Ascending aorta (tissue), 2 donors: Measurements from ENCODE around the gene DNAJC5. TPM values are rescaled to one million over a fixed set of nuclear protein-coding genes. Genes with fewer than 3 reads are reported as not detected.

Source experiments
- DNase-seq, 2 donors: peaks; one replicate each; pipeline ENCODE4 v3.0.0-alpha.2; 2019; ENCODE audit warnings: low spot score in 2 of 2
- H3K27ac ChIP-seq, 2 donors: fragments of 200-600 bp; sonication (generic); one replicate each; pipeline ENCODE4 v1.5.1; 2016 to 2017; ENCODE audit warnings: mild to moderate bottlenecking in 1 of 2
- H3K27me3 ChIP-seq: fragments of 200-600 bp; sonication (generic); one replicate; pipeline ENCODE4 v1.5.1; 2017
- H3K36me3 ChIP-seq, 2 donors: fragments of 200-600 bp; sonication (generic); one replicate each; pipeline ENCODE4 v1.5.1; 2016
- H3K4me1 ChIP-seq, 2 donors: fragments of 200-600 bp; sonication (generic); one replicate each; pipeline ENCODE4 v1.5.1; 2016 to 2017; ENCODE audit warnings: mild to moderate bottlenecking in 1 of 2
- H3K4me3 ChIP-seq, 2 donors: fragments of 200-600 bp; sonication (generic); one replicate each; pipeline ENCODE4 v1.5.1; 2016 to 2017; ENCODE audit warnings: mild to moderate bottlenecking in 1 of 2
- H3K9me3 ChIP-seq, 2 donors: fragments of 200-600 bp; sonication (generic); one replicate each; pipeline ENCODE4 v1.5.1; 2016
- CTCF ChIP-seq, 3 experiments: fragments of 200-600 bp in 2 of 3; fragments of 450-650 bp in 1 of 3; sonication (generic) in 2 of 3; IDR thresholded peaks; one replicate each; pipeline ENCODE4 v1.5.1; 2016 to 2019; ENCODE audit warnings: antibody characterized with exemption in 3 of 3, mild to moderate bottlenecking in 1 of 3, moderate library complexity in 1 of 3
- intact Hi-C: fragments of 100-400 bp; cut with DNase I; formaldehyde crosslinking; loops from one replicate; pipeline ENCODE4 v1.15.1; 2023
- total RNA-seq: library from RNA; depleted of rRNA; stranded (reverse); fragments of >200 nt; gene quantifications from one replicate; pipeline ENCODE4 v1.1.0, GENCODE V29; 2016

Gene DNAJC5
- total RNA-seq, 1 donor from 2014 or later = 42.9 TPM

- H3K36me3 ChIP-seq = no peaks in the 10 kb centered on the region
- intact Hi-C loops = loop anchor here (10.0 kb wide), 1 partner anchor 763 kb away; the partner anchor contains the start of gene YTHDF1
- peak overlapping the region in 1 of 2 donors; percentile 1 for H3K27ac ChIP-seq
- H3K27me3 ChIP-seq = no peaks in the 10 kb centered on the region
- H3K9me3 ChIP-seq = no peaks in the 10 kb centered on the region
- no peak for TF ChIP-seq CTCF (IDR thresholded peaks at IDR 0.05)
- H3K4me1 ChIP-seq = peaks cover 18 to 28% of the 10 kb centered on the region in 2 donors
- no peak overlapping the region for H3K4me3 ChIP-seq
- DNase-seq = no peak
These were observed 82.9 kb downstream of the DNAJC5 start for GRCh38 chr20:63977739-63978276.

GRCh38 chr20:63978319-63979228, 83.6 kb downstream of the DNAJC5 start:
- peaks cover 0 to 4% of the 10 kb centered on the region in 2 donors for H3K36me3 ChIP-seq
- H3K27me3 ChIP-seq = no peaks in the 10 kb centered on the region
- H3K27ac ChIP-seq = peak overlapping the region in 1 of 2 donors; percentile 1
- TF ChIP-seq CTCF (IDR thresholded peaks at IDR 0.05) = no peak
- H3K9me3 ChIP-seq = no peaks in the 10 kb centered on the region
- peak overlapping the region; percentile 49 to 92 for H3K4me3 ChIP-seq
- DNase-seq = no peak
- H3K4me1 ChIP-seq = peaks cover 18 to 28% of the 10 kb centered on the region in 2 donors
- intact Hi-C loops = loop anchor here (10.0 kb wide), 1 partner anchor 764 kb away; the partner anchor contains the start of gene YTHDF1

- H3K4me3 ChIP-seq = peak overlapping the region; percentile 49 to 92
- no peak overlapping the region for H3K27ac ChIP-seq
- H3K4me1 ChIP-seq = peaks cover 18 to 27% of the 10 kb centered on the region in 2 donors
- intact Hi-C loops = loop anchor here (10.0 kb wide), 1 partner anchor 764 kb away; the partner anchor contains the start of gene YTHDF1
- no peaks in the 10 kb centered on the region for H3K27me3 ChIP-seq
- DNase-seq = no peak
- peaks cover 2 to 10% of the 10 kb centered on the region in 2 donors for H3K36me3 ChIP-seq
- no peak for TF ChIP-seq CTCF (IDR thresholded peaks at IDR 0.05)
- no peaks in the 10 kb centered on the region for H3K9me3 ChIP-seq
These were observed 84.3 kb downstream of the DNAJC5 start for GRCh38 chr20:63979229-63979556.

- Histone ChIP-seq H3K36me3 (peaks cover 8 to 15% of the 10 kb centered on the region in 2 donors), H3K27ac (peak within 1 kb of the TSS; percentile 1 to 89), H3K4me1 (peaks cover 18 to 26% of the 10 kb centered on the region in 2 donors), H3K27me3 (no peaks in the 10 kb centered on the region), H3K4me3 (peak within 1 kb of the TSS; percentile 83 to 92), H3K9me3 (no peaks in the 10 kb centered on the region)
- TF ChIP-seq CTCF (IDR thresholded peaks at IDR 0.05) = no peak
- intact Hi-C loops = loop anchor here (1.0 to 10.0 kb wide), 3 partner anchors 83 to 765 kb away; partner anchors contain the start of genes PPDPF and YTHDF1
- no peak for DNase-seq
These were observed 84.8 kb downstream of the DNAJC5 start, which contains the start of gene SAMD10 for GRCh38 chr20:63979557-63980316. Gene SAMD10, minus strand, starts transcription at chr20:63979642. Its CDS starts 175 bp downstream, at chr20:63979467.

- no peak for TF ChIP-seq CTCF (IDR thresholded peaks at IDR 0.05)
- peak overlapping the region; percentile 81 to 89 for H3K27ac ChIP-seq
- intact Hi-C loops = loop anchor here (1.0 to 5.0 kb wide), 2 partner anchors 82 to 458 kb away; partner anchors contain the start of gene PPDPF
- H3K4me3 ChIP-seq = peak overlapping the region; percentile 83 to 92
- H3K36me3 ChIP-seq = peaks cover 14 to 22% of the 10 kb centered on the region in 2 donors
- DNase-seq = no peak
- H3K9me3 ChIP-seq = no peaks in the 10 kb centered on the region
- peaks cover 18 to 26% of the 10 kb centered on the region in 2 donors for H3K4me1 ChIP-seq
- H3K27me3 ChIP-seq = no peaks in the 10 kb centered on the region
These were observed 85.4 kb downstream of the DNAJC5 start for GRCh38 chr20:63980317-63980805.
